SU-DHL-6 (cell line): ENCODE measurements around the gene ATP8A2.

Experiments
- EZH2phosphoT487 ChIP-seq: fragments of 200-600 bp; sonication (generic), shearing (Covaris generic); conservative IDR thresholded peaks from 2 replicates; pipeline ENCODE4 v1.6.1; 2018; ENCODE audit warnings: mild to moderate bottlenecking, antibody characterized with exemption, low read length, moderate library complexity, mixed read lengths
- TF ChIP-seq, protein P1 (sequence below): fragments of 200-600 bp; sonication (generic); IDR thresholded peaks from one replicate; pipeline ENCODE4 v1.5.1; 2017; ENCODE audit warnings: antibody characterized with exemption, mild to moderate bottlenecking, low read length, moderate library complexity; ENCODE audit not compliant: insufficient read depth, poor library complexity, severe bottlenecking

DNA sequence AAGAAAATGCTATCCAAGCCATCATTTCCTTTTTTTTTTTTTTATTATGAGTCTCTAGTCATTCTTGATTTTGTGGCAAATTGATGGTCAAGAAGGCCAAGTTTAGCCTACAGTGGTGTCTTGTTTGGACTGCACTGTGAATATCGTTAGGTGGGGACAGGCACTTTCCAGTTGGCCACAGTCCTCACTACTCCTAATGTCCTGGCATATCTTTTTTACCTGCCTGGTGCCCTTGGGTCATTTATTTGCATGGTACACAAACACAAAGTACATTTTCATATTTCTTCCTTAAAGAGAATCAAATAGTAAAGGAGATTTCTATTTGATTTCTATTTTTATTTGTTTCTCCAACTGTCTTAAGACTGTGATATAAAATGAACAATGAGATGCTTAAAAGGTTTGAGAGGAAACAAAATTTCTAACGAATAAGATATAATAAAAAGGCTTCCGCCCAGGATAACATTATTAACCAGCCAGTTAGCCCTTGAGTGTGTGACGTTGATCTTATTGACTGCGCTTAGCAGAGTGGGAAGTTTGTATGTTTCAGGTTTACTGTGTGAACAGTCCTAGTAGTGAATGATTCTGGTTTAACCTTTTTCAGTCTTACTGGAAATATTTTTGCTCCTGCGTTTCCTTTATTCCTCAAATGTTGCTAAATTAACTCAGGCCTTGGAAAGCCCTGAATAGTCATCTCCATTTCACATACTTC lies 312.0 kb downstream of the ATP8A2 start:
- TF ChIP-seq, protein P1, sequence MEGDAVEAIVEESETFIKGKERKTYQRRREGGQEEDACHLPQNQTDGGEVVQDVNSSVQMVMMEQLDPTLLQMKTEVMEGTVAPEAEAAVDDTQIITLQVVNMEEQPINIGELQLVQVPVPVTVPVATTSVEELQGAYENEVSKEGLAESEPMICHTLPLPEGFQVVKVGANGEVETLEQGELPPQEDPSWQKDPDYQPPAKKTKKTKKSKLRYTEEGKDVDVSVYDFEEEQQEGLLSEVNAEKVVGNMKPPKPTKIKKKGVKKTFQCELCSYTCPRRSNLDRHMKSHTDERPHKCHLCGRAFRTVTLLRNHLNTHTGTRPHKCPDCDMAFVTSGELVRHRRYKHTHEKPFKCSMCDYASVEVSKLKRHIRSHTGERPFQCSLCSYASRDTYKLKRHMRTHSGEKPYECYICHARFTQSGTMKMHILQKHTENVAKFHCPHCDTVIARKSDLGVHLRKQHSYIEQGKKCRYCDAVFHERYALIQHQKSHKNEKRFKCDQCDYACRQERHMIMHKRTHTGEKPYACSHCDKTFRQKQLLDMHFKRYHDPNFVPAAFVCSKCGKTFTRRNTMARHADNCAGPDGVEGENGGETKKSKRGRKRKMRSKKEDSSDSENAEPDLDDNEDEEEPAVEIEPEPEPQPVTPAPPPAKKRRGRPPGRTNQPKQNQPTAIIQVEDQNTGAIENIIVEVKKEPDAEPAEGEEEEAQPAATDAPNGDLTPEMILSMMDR: no peak
- no peak for TF ChIP-seq EZH2phosphoT487
